Parathyroid adenoma (tissue), 2 donors: ENCODE results near the gene CDKL4.

Experiments
- H2AFZ ChIP-seq: fragments of 300-600 bp; sonication (generic); one replicate; pipeline ENCODE4 v1.7.0; 2017; ENCODE audit warnings: antibody characterized with exemption, mild to moderate bottlenecking
- H3K27ac ChIP-seq: fragments of 300-600 bp; sonication (generic); one replicate; pipeline ENCODE4 v1.7.0; 2017
- H3K27me3 ChIP-seq: fragments of 300-600 bp; sonication (generic); one replicate; pipeline ENCODE4 v1.7.0; 2017; ENCODE audit warnings: low read length; ENCODE audit not compliant: control insufficient read depth, insufficient read depth
- H3K36me3 ChIP-seq: fragments of 300-600 bp; sonication (generic); one replicate; pipeline ENCODE4 v1.7.0; 2017; ENCODE audit warnings: low read length; ENCODE audit not compliant: control insufficient read depth, insufficient read depth
- H3K4me1 ChIP-seq: fragments of 300-600 bp; sonication (generic); one replicate; pipeline ENCODE4 v1.7.0; 2017; ENCODE audit warnings: control low read depth
- H3K4me2 ChIP-seq: fragments of 300-600 bp; sonication (generic); one replicate; pipeline ENCODE4 v1.7.0; 2017; ENCODE audit warnings: low read length
- H3K4me3 ChIP-seq: fragments of 300-600 bp; sonication (generic); one replicate; pipeline ENCODE4 v1.7.0; 2017; ENCODE audit warnings: low read depth, low read length
- H3K79me2 ChIP-seq: fragments of 300-600 bp; sonication (generic); one replicate; pipeline ENCODE4 v1.7.0; 2017; ENCODE audit warnings: control low read depth
- H3K9ac ChIP-seq: fragments of 300-600 bp; sonication (generic); one replicate; pipeline ENCODE4 v1.7.0; 2017; ENCODE audit warnings: mild to moderate bottlenecking
- H3K9me3 ChIP-seq: fragments of 300-600 bp; sonication (generic); one replicate; pipeline ENCODE4 v1.7.0; 2017; ENCODE audit warnings: low read length; ENCODE audit not compliant: control insufficient read depth
- TF ChIP-seq, protein P1 (sequence below): fragments of 300-600 bp; sonication (generic); IDR thresholded peaks from one replicate; pipeline ENCODE4 v1.7.0; 2017; ENCODE audit warnings: antibody characterized with exemption, mild to moderate bottlenecking
- donor health status: primary hyperparathyroidism.

CDKL4 gene

GRCh38 chr2:39243469-39244123 is at the start of gene CDKL4:
TSS of gene CDKL4 (minus strand) at chr2:39243970.
- Histone ChIP-seq H3K27me3 (no peaks in the 10 kb centered on the region), H2AFZ (peak within 1 kb of the TSS; percentile 84), H3K79me2 (no peaks in the 10 kb centered on the region), H3K9ac (no peak within 1 kb of the TSS), H3K4me1 (no peaks in the 10 kb centered on the region), H3K4me2 (no peak within 1 kb of the TSS), H3K9me3 (no peaks in the 10 kb centered on the region), H3K27ac (no peak within 1 kb of the TSS), H3K4me3 (no peak within 1 kb of the TSS), H3K36me3 (no peaks in the 10 kb centered on the region)
- TF ChIP-seq, protein P1, sequence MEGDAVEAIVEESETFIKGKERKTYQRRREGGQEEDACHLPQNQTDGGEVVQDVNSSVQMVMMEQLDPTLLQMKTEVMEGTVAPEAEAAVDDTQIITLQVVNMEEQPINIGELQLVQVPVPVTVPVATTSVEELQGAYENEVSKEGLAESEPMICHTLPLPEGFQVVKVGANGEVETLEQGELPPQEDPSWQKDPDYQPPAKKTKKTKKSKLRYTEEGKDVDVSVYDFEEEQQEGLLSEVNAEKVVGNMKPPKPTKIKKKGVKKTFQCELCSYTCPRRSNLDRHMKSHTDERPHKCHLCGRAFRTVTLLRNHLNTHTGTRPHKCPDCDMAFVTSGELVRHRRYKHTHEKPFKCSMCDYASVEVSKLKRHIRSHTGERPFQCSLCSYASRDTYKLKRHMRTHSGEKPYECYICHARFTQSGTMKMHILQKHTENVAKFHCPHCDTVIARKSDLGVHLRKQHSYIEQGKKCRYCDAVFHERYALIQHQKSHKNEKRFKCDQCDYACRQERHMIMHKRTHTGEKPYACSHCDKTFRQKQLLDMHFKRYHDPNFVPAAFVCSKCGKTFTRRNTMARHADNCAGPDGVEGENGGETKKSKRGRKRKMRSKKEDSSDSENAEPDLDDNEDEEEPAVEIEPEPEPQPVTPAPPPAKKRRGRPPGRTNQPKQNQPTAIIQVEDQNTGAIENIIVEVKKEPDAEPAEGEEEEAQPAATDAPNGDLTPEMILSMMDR = no peak

GRCh38 chr2:39290433-39290832 is 46.7 kb upstream of the CDKL4 start:
- no peaks in the 10 kb centered on the region for H3K36me3 ChIP-seq
- H3K4me1 ChIP-seq = no peaks in the 10 kb centered on the region
- no peaks in the 10 kb centered on the region for H3K27me3 ChIP-seq
- H3K4me3 ChIP-seq = no peak overlapping the region
- no peak overlapping the region for H3K4me2 ChIP-seq
- H3K27ac ChIP-seq = no peak overlapping the region
- no peaks in the 10 kb centered on the region for H3K9me3 ChIP-seq
- TF ChIP-seq, protein P1 = no peak
- no peaks in the 10 kb centered on the region for H3K79me2 ChIP-seq
- no peak overlapping the region for H2AFZ ChIP-seq
- no peak overlapping the region for H3K9ac ChIP-seq

DNA sequence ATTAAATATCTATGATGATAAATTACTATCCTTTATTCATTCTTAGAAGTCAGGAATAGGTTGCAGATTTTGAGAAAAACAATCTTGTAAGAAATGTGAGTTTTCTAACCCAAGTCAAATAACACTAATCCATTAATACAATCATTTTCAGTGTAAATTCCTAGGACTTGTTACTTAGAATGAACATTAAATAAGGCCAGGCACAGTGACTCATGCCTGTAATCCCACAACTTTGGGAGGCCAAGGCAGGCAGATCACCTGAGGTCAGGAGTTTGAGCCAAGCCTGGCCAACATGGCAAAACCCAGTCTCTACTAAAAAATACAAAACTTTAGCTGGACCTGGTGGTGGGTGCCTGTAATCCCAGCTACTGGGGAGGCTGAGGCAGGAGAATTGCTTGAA is 45.8 kb upstream of the CDKL4 start:
- H3K9ac ChIP-seq = no peak overlapping the region
- H3K79me2 ChIP-seq = no peaks in the 10 kb centered on the region
- H3K4me2 ChIP-seq = no peak overlapping the region
- H3K36me3 ChIP-seq = no peaks in the 10 kb centered on the region
- H3K27me3 ChIP-seq = no peaks in the 10 kb centered on the region
- no peak overlapping the region for H3K27ac ChIP-seq
- no peaks in the 10 kb centered on the region for H3K9me3 ChIP-seq
- no peaks in the 10 kb centered on the region for H3K4me1 ChIP-seq
- TF ChIP-seq, protein P1 = no peak
- no peak overlapping the region for H3K4me3 ChIP-seq
- H2AFZ ChIP-seq = no peak overlapping the region

DNA sequence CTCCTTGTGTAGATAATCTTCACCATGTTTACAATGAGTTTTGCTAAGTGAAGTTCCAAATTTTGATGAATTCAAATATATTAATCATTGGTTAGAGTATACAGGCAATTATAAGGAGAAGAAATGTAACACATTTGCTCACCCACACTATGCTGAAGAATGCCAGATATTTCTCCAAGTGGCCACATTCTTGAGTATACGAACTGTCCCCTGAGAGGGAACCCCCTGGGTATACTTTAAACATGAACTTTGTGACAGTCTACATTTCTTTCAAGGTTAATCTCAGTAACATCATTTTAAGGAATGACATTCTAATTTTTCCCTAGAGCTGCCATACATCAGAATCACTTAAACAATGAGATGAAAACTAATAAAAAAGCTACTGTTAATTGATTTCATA is 39.8 kb upstream of the CDKL4 start:
- no peak overlapping the region for H2AFZ ChIP-seq
- H3K27me3 ChIP-seq = no peaks in the 10 kb centered on the region
- H3K79me2 ChIP-seq = no peaks in the 10 kb centered on the region
- TF ChIP-seq, protein P1 = no peak
- no peaks in the 10 kb centered on the region for H3K36me3 ChIP-seq
- H3K27ac ChIP-seq = no peak overlapping the region
- H3K4me2 ChIP-seq = no peak overlapping the region
- H3K4me1 ChIP-seq = no peaks in the 10 kb centered on the region
- H3K9me3 ChIP-seq = no peaks in the 10 kb centered on the region
- H3K9ac ChIP-seq = no peak overlapping the region
- H3K4me3 ChIP-seq = no peak overlapping the region

DNA sequence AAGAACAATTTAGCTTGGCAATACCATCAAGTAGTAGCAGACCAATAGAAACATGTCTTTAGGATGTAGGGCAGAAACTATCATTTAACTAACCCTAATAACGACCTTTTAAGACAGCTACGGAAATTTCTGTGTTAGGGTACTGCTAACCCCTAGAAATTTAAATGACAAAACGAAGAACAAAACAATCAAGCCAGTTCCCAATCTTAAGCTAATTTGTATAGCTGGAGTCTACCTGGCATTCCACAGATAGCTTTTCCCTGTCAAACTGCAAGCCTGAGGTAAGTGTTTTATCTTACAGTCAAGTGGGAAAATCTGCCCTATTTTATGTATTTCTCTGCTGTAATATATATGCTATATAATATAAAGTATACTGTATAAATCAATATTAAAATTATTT is 37.6 kb upstream of the CDKL4 start:
- Histone ChIP-seq H3K9ac (no peak overlapping the region), H3K4me1 (no peaks in the 10 kb centered on the region), H3K36me3 (no peaks in the 10 kb centered on the region), H2AFZ (no peak overlapping the region), H3K79me2 (no peaks in the 10 kb centered on the region), H3K4me2 (no peak overlapping the region), H3K27me3 (no peaks in the 10 kb centered on the region), H3K9me3 (no peaks in the 10 kb centered on the region), H3K27ac (no peak overlapping the region), H3K4me3 (no peak overlapping the region)
- TF ChIP-seq, protein P1 = no peak
